ENCODE data around the gene EFNA3.

DNA sequence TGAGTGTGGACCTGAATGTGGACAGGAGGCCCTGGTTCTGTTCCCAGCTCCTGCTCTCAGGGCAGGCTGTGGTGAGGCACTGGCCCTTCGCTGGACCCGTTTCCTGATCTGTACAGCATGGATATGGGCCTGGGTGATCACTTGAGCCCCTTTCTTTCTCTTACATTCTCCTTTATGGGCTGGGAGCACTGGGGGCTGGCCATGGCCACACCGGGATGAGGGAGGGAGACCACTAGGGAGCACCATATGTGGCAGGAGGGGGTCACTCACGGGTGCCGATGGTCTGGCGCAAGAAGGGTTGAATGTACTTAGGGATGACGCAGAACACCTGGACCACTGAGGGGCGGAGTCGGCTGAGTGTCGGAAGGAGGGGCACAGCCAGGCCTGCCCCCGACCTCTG lies 47.7 kb upstream of the EFNA3 start:
- no peak for TF ChIP-seq EZH2phosphoT487 (IDR thresholded peaks at IDR 0.05; ENCODE audit: borderline replicate concordance, low read length)
- TF ChIP-seq, protein P1, sequence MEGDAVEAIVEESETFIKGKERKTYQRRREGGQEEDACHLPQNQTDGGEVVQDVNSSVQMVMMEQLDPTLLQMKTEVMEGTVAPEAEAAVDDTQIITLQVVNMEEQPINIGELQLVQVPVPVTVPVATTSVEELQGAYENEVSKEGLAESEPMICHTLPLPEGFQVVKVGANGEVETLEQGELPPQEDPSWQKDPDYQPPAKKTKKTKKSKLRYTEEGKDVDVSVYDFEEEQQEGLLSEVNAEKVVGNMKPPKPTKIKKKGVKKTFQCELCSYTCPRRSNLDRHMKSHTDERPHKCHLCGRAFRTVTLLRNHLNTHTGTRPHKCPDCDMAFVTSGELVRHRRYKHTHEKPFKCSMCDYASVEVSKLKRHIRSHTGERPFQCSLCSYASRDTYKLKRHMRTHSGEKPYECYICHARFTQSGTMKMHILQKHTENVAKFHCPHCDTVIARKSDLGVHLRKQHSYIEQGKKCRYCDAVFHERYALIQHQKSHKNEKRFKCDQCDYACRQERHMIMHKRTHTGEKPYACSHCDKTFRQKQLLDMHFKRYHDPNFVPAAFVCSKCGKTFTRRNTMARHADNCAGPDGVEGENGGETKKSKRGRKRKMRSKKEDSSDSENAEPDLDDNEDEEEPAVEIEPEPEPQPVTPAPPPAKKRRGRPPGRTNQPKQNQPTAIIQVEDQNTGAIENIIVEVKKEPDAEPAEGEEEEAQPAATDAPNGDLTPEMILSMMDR (conservative IDR thresholded peaks at IDR 0.05; ENCODE audit: low read depth, low read length) = no peak

All from PC-3 (cell line).